Common myeloid progenitor, CD34-positive (primary cell): ENCODE data around the gene KRT75.
A peak's percentile ranks its signal among the peaks of the same experiment; 100 is the strongest.

Experiments
- CTCF ChIA-PET: fragments of 350-600 bp; sonication (Branson Sonifier 250); formaldehyde crosslinking; loops from one replicate; lab custom pipeline; 2021; ENCODE audit warnings: antibody characterized with exemption; lab: Charles Lee
- POLR2A ChIA-PET: fragments of 350-600 bp; sonication (Branson Sonifier 250); formaldehyde crosslinking; loops from one replicate; lab custom pipeline; 2021; ENCODE audit warnings: antibody characterized with exemption; lab: Charles Lee
- DNase-seq, 3 donors: peaks; one replicate each; pipeline versions ENCODE4 v3.0.0 to v3.0.0-alpha.2; 2013
- H3K27ac ChIP-seq, 2 experiments: 1 replicate in 1 of 2; 2 replicates in 1 of 2; pipeline ENCODE4 v1.7.0; 2013; ENCODE audit warnings: inconsistent platforms in 2 of 2, low read length in 2 of 2, mild to moderate bottlenecking in 2 of 2, low read depth in 1 of 2, moderate library complexity in 1 of 2; ENCODE audit not compliant: severe bottlenecking in 2 of 2, insufficient read depth in 1 of 2, poor library complexity in 1 of 2
- H3K27me3 ChIP-seq, 5 experiments: replicated peaks in 2 of 5; 1 replicate in 3 of 5; 2 replicates in 2 of 5; pipeline versions ENCODE4 v1.6.1 to v1.7.0; 2013; ENCODE audit warnings: low read length in 4 of 5, mild to moderate bottlenecking in 2 of 5, moderate library complexity in 2 of 5, inconsistent platforms in 1 of 5; ENCODE audit not compliant: insufficient read depth in 5 of 5, control insufficient read depth in 4 of 5
- H3K36me3 ChIP-seq, 4 experiments: 1 replicate in 2 of 4; 2 replicates in 2 of 4; pipeline versions ENCODE4 v1.6.1 to v1.7.0; 2013; ENCODE audit warnings: low read length in 3 of 4, control low read depth in 1 of 4, mild to moderate bottlenecking in 1 of 4; ENCODE audit not compliant: control insufficient read depth in 4 of 4, insufficient read depth in 4 of 4
- H3K4me1 ChIP-seq, 4 experiments: 1 replicate in 3 of 4; 2 replicates in 1 of 4; pipeline versions ENCODE4 v1.6.1 to v1.7.1; 2013; ENCODE audit warnings: low read length in 3 of 4, mild to moderate bottlenecking in 3 of 4, control low read depth in 1 of 4, inconsistent platforms in 1 of 4, moderate library complexity in 1 of 4; ENCODE audit not compliant: control insufficient read depth in 4 of 4, insufficient read depth in 4 of 4; ENCODE audit errors: control extremely low read depth in 1 of 4
- H3K4me3 ChIP-seq, 7 experiments: 1 replicate in 4 of 7; 2 replicates in 3 of 7; pipeline versions ENCODE4 v1.5.1 to v1.7.0; 2013; ENCODE audit warnings: mild to moderate bottlenecking in 7 of 7, low read length in 6 of 7, moderate library complexity in 6 of 7, inconsistent platforms in 2 of 7, low read depth in 2 of 7, control low read depth in 1 of 7; ENCODE audit not compliant: insufficient read depth in 4 of 7, control insufficient read depth in 1 of 7; ENCODE audit errors: extremely low read depth in 1 of 7
- H3K9me3 ChIP-seq, 5 experiments: 1 replicate in 4 of 5; 2 replicates in 1 of 5; pipeline versions ENCODE4 v1.6.1 to v1.7.1; 2013; ENCODE audit warnings: low read length in 4 of 5, mild to moderate bottlenecking in 2 of 5, inconsistent platforms in 1 of 5, low read depth in 1 of 5, moderate library complexity in 1 of 5; ENCODE audit not compliant: control insufficient read depth in 4 of 5, insufficient read depth in 2 of 5; ENCODE audit errors: control extremely low read depth in 1 of 5
- WGBS: methylation state at CpG from one replicate; pipeline ENCODE4 v1.1.5; 2013; ENCODE audit not compliant: insufficient coverage; 5-methylcytosine and 5-hydroxymethylcytosine counted together

The KRT75 gene

GRCh38 chr12:52389313-52390207 is 44.6 kb downstream of the KRT75 start:
- POLR2A ChIA-PET: no interaction called here
- no peak overlapping the region for H3K27ac ChIP-seq
- H3K36me3 ChIP-seq: no peaks in the 10 kb centered on the region
- no peaks in the 10 kb centered on the region for H3K4me1 ChIP-seq
- CTCF ChIA-PET: interaction anchor here (0.6 to 2.1 kb wide), 3 partner anchors 10 to 144 kb away, joined by 3 to 5 read pairs (median 3); no protein-coding TSS in a partner anchor
- peaks cover 0 to 13% (median 6%) of the 10 kb centered on the region in 5 experiments for H3K27me3 ChIP-seq
- no peak for DNase-seq
- WGBS: 59% methylated on average over 5 of the region's 9 CpGs
- no peak overlapping the region for H3K4me3 ChIP-seq
- H3K9me3 ChIP-seq: no peaks in the 10 kb centered on the region

- POLR2A ChIA-PET: no interaction called here
- WGBS: 94% methylated on average over 2 of the region's 2 CpGs
- H3K4me3 ChIP-seq: no peak overlapping the region
Observed at GRCh38 chr12:52387859-52388258, 46.3 kb downstream of the KRT75 start.

GRCh38 chr12:52385226-52385702 is 48.9 kb downstream of the KRT75 start, which contains the start of gene KRT84:
KRT84 (minus strand) TSS chr12:52385652; CDS start chr12:52385585, 67 bp downstream.
- POLR2A ChIA-PET: no interaction called here
- WGBS: 89% methylated on average over 9 of the region's 11 CpGs
- Histone ChIP-seq H3K4me1 (no peaks in the 10 kb centered on the region), H3K4me3 (no peak within 1 kb of the TSS), H3K36me3 (no peaks in the 10 kb centered on the region), H3K27me3 (peaks cover 0 to 13% (median 10%) of the 10 kb centered on the region in 5 experiments), H3K9me3 (no peaks in the 10 kb centered on the region), H3K27ac (no peak within 1 kb of the TSS)
- CTCF ChIA-PET: interaction anchor here (0.9 to 3.0 kb wide), 8 partner anchors 9 to 497 kb away, joined by 3 to 16 read pairs (median 3); no protein-coding TSS in a partner anchor
- no peak for DNase-seq

More at GRCh38 chr12:52387859-52388258, 46.3 kb downstream of the KRT75 start:
- Histone ChIP-seq H3K27ac (no peak overlapping the region), H3K36me3 (no peaks in the 10 kb centered on the region), H3K27me3 (peaks cover 0 to 13% (median 7%) of the 10 kb centered on the region in 5 experiments), H3K4me1 (no peaks in the 10 kb centered on the region), H3K9me3 (no peaks in the 10 kb centered on the region)
- CTCF ChIA-PET: interaction anchor here (1.0 to 2.1 kb wide), 2 partner anchors 15 to 18 kb away, joined by 5 read pairs; no protein-coding TSS in a partner anchor
- no peak for DNase-seq

GRCh38 chr12:52383331-52383730 is 50.8 kb downstream of the KRT75 start:
- POLR2A ChIA-PET: interaction anchor here (0.6 kb wide), 1 partner anchor 106 kb away, joined by 3 read pairs; no protein-coding TSS in a partner anchor
- CTCF ChIA-PET: interaction anchor here (1.0 to 4.8 kb wide), 6 partner anchors 10 to 497 kb away, joined by 3 to 27 read pairs (median 7); no protein-coding TSS in a partner anchor
- WGBS: 97% methylated on average over 3 of the region's 3 CpGs
- H3K27ac ChIP-seq: no peak overlapping the region
- H3K27me3 ChIP-seq: peaks cover 0 to 20% (median 9%) of the 10 kb centered on the region in 5 experiments
- H3K4me1 ChIP-seq: no peaks in the 10 kb centered on the region
- no peaks in the 10 kb centered on the region for H3K9me3 ChIP-seq
- H3K36me3 ChIP-seq: no peaks in the 10 kb centered on the region
- H3K4me3 ChIP-seq: no peak overlapping the region
- no peak for DNase-seq

GRCh38 chr12:52382854-52383253 is 51.3 kb downstream of the KRT75 start:
- 40% methylated on average over 1 of the region's 2 CpGs for WGBS
- Histone ChIP-seq H3K27me3 (peaks cover 0 to 20% (median 4%) of the 10 kb centered on the region in 5 experiments), H3K27ac (no peak overlapping the region), H3K36me3 (no peaks in the 10 kb centered on the region), H3K4me3 (no peak overlapping the region), H3K4me1 (no peaks in the 10 kb centered on the region), H3K9me3 (no peaks in the 10 kb centered on the region)
- peak in 2 of 3 donors; percentile 18 to 27 for DNase-seq
- POLR2A ChIA-PET: no interaction called here
- CTCF ChIA-PET: interaction anchor here (1.0 to 4.8 kb wide), 5 partner anchors 10 to 497 kb away, joined by 3 to 27 read pairs (median 5); no protein-coding TSS in a partner anchor

- WGBS: 98% methylated on average over 8 of the region's 8 CpGs
- CTCF ChIA-PET: interaction anchor here (1.0 to 4.8 kb wide), 11 partner anchors 8 to 499 kb away, joined by 3 to 27 read pairs (median 4); no protein-coding TSS in a partner anchor
Observed at GRCh38 chr12:52381206-52381605, 53.0 kb downstream of the KRT75 start.

More at GRCh38 chr12:52381206-52381605, 53.0 kb downstream of the KRT75 start:
- Histone ChIP-seq H3K27ac (no peak overlapping the region), H3K9me3 (no peaks in the 10 kb centered on the region), H3K27me3 (peaks cover 0 to 20% (median 0%) of the 10 kb centered on the region in 5 experiments), H3K4me3 (no peak overlapping the region), H3K36me3 (no peaks in the 10 kb centered on the region), H3K4me1 (no peaks in the 10 kb centered on the region)
- POLR2A ChIA-PET: no interaction called here
- DNase-seq: no peak
